Keratinocyte (primary cell): Measurements from ENCODE around the gene ARHGAP22. TPM values are rescaled to one million over a fixed set of nuclear protein-coding genes. Genes with fewer than 3 reads are reported as not detected.

Experiments
- DNase-seq: peaks from one replicate; pipeline ENCODE4 v3.0.0-alpha.2; 2011; ENCODE audit warnings: low read depth, missing footprints, low spot score
- FAIRE-seq: peaks from 2 replicates; lab custom pipeline; 2011; peaks lifted over from hg19 to GRCh38; lab: Jason Lieb, UNC
- H2AFZ ChIP-seq: 2 replicates; pipeline ENCODE4 v1.6.0; 2012; ENCODE audit warnings: low read length, control low read depth, inconsistent platforms; ENCODE audit not compliant: control insufficient read depth
- H3K27ac ChIP-seq: 2 replicates; pipeline ENCODE4 v1.5.1; 2011; ENCODE audit warnings: low read length; ENCODE audit not compliant: control insufficient read depth, insufficient read depth
- H3K27me3 ChIP-seq: 3 replicates; pipeline ENCODE4 v1.6.0; 2011; ENCODE audit warnings: low read length; ENCODE audit not compliant: control insufficient read depth, insufficient read depth; ENCODE audit errors: extremely low read depth
- H3K36me3 ChIP-seq, 2 experiments: 2 replicates in 1 of 2; 3 replicates in 1 of 2; pipeline ENCODE4 v1.5.1; 2011; ENCODE audit warnings: low read length in 2 of 2, mild to moderate bottlenecking in 1 of 2; ENCODE audit not compliant: control insufficient read depth in 2 of 2, insufficient read depth in 2 of 2; ENCODE audit errors: extremely low read depth in 1 of 2
- H3K4me1 ChIP-seq: 3 replicates; pipeline ENCODE4 v1.5.1; 2011; ENCODE audit warnings: low read length; ENCODE audit not compliant: control insufficient read depth, insufficient read depth; ENCODE audit errors: extremely low read depth
- H3K4me2 ChIP-seq: 3 replicates; pipeline ENCODE4 v1.6.0; 2011; ENCODE audit warnings: low read depth, low read length; ENCODE audit not compliant: control insufficient read depth, insufficient read depth; ENCODE audit errors: extremely low read depth
- H3K4me3 ChIP-seq, 3 experiments: fragments of 200-600 bp in 1 of 3; sonication (generic) in 1 of 3; 2 replicates in 2 of 3; 3 replicates in 1 of 3; pipeline ENCODE4 v1.5.1; 2011 to 2016; ENCODE audit warnings: low read length in 3 of 3, mild to moderate bottlenecking in 3 of 3, control low read depth in 2 of 3, inconsistent platforms in 1 of 3, low read depth in 1 of 3, mixed read lengths in 1 of 3, mixed run types in 1 of 3, moderate library complexity in 1 of 3; ENCODE audit not compliant: control insufficient read depth in 2 of 3, insufficient read depth in 2 of 3; ENCODE audit errors: extremely low read depth in 1 of 3
- H3K79me2 ChIP-seq: 2 replicates; pipeline ENCODE4 v1.6.0; 2012; ENCODE audit warnings: low read length; ENCODE audit not compliant: control insufficient read depth, insufficient read depth
- H3K9ac ChIP-seq: 3 replicates; pipeline ENCODE4 v1.6.0; 2011; ENCODE audit warnings: low read length; ENCODE audit not compliant: control insufficient read depth, insufficient read depth; ENCODE audit errors: extremely low read depth
- H3K9me1 ChIP-seq: 3 replicates; pipeline ENCODE4 v1.6.0; 2011; ENCODE audit warnings: low read length; ENCODE audit not compliant: control insufficient read depth, insufficient read depth; ENCODE audit errors: extremely low read depth
- H3K9me3 ChIP-seq: 2 replicates; pipeline ENCODE4 v1.5.1; 2012; ENCODE audit warnings: low read depth, low read length; ENCODE audit not compliant: control insufficient read depth
- H4K20me1 ChIP-seq: 3 replicates; pipeline ENCODE4 v1.6.0; 2011; ENCODE audit warnings: low read length; ENCODE audit not compliant: control insufficient read depth, insufficient read depth; ENCODE audit errors: extremely low read depth
- EZH2 ChIP-seq: IDR thresholded peaks from one replicate; pipeline ENCODE4 v1.6.1; 2012; ENCODE audit warnings: inconsistent platforms, mild to moderate bottlenecking, low read length, moderate library complexity
- dilution Hi-C: fragments of 300-500 bp; cut with MboI; formaldehyde crosslinking; loops from one replicate; pipeline ENCODE4 v1.7.0; 2020; ENCODE audit warnings: low sequenced_read_pairs; ENCODE audit not compliant: extremely low pct_ligation_motif_present
- polyA plus RNA-seq, 5 experiments: library from polyadenylated mRNA; depleted of rRNA in 3 of 5; stranded (reverse) in 3 of 5; stranded (forward) in 1 of 5; unstranded in 1 of 5; fragments of >200 nt; gene quantifications; 1 replicate in 1 of 5; 2 replicates in 3 of 5; 3 replicates in 1 of 5; pipeline versions ENCODE4 v1.2.1 to v1.2.3, GENCODE V29; 2011 to 2012; ENCODE audit warnings: missing spikeins in 2 of 5, low read depth in 1 of 5, low replicate concordance in 1 of 5
- TF ChIP-seq, protein P1 (sequence below), 3 experiments: IDR thresholded peaks in 1 of 3; conservative IDR thresholded peaks in 1 of 3; optimal IDR thresholded peaks in 1 of 3; 2 replicates in 2 of 3; 3 replicates in 1 of 3; pipeline versions ENCODE3 to v1.5.1; 2011; ENCODE audit warnings: low read length in 3 of 3, mild to moderate bottlenecking in 3 of 3, moderate library complexity in 2 of 3, control low read depth in 1 of 3, inconsistent platforms in 1 of 3; ENCODE audit not compliant: insufficient read depth in 2 of 3; ENCODE audit errors: extremely low read depth in 1 of 3

Gene ARHGAP22
- polyA plus RNA-seq, 1 donor (not counting 4 experiments of a cell fraction or from before 2014, with no cell fraction given), result 4.9 TPM

GRCh38 chr10:48568131-48568530 is 36.7 kb downstream of the ARHGAP22 start:
- FAIRE-seq, result no peak
- peaks cover 3% of the 10 kb centered on the region for H3K27me3 ChIP-seq
- no peaks in the 10 kb centered on the region for H3K9me3 ChIP-seq
- H3K79me2 ChIP-seq, result no peaks in the 10 kb centered on the region
- no peaks in the 10 kb centered on the region for H3K9me1 ChIP-seq
- DNase-seq, result no peak
- dilution Hi-C loops, result no loop called here
- no peak for TF ChIP-seq EZH2
- TF ChIP-seq, protein P1, sequence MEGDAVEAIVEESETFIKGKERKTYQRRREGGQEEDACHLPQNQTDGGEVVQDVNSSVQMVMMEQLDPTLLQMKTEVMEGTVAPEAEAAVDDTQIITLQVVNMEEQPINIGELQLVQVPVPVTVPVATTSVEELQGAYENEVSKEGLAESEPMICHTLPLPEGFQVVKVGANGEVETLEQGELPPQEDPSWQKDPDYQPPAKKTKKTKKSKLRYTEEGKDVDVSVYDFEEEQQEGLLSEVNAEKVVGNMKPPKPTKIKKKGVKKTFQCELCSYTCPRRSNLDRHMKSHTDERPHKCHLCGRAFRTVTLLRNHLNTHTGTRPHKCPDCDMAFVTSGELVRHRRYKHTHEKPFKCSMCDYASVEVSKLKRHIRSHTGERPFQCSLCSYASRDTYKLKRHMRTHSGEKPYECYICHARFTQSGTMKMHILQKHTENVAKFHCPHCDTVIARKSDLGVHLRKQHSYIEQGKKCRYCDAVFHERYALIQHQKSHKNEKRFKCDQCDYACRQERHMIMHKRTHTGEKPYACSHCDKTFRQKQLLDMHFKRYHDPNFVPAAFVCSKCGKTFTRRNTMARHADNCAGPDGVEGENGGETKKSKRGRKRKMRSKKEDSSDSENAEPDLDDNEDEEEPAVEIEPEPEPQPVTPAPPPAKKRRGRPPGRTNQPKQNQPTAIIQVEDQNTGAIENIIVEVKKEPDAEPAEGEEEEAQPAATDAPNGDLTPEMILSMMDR (optimal IDR thresholded peaks at IDR 0.05 in 1 of 3, IDR thresholded peaks at IDR 0.05 in 1 of 3, conservative IDR thresholded peaks at IDR 0.05 in 1 of 3; ENCODE audit: extremely low read depth in 1 of 3, insufficient read depth in 2 of 3, low read length in 3 of 3), result no peak
- H4K20me1 ChIP-seq, result no peaks in the 10 kb centered on the region
- no peak overlapping the region for H3K27ac ChIP-seq
- no peak overlapping the region for H3K4me2 ChIP-seq
- no peak overlapping the region for H3K9ac ChIP-seq
- H3K36me3 ChIP-seq, result no peaks in the 10 kb centered on the region
- no peak overlapping the region for H2AFZ ChIP-seq
- no peak overlapping the region for H3K4me3 ChIP-seq
- no peaks in the 10 kb centered on the region for H3K4me1 ChIP-seq

DNA sequence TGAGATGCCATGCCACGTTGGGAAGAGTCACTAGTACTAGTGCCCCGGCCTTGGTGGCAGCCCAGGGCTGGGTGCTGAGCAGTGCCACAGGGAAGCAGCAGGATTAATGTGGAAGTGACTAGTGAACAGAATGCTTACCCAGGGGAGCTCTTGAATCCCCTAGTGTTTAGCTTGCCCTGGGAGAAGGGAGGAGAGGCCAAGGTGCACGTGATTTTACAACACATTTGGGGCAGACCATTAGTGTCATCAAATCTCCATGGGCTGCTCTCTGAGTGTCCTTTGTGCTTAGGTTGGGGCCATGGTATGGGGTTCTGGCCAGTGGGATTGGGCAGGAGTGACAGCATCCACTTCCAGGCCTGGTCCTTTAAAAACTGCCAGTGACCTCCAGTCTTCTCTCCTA is 37.5 kb downstream of the ARHGAP22 start:
- H3K4me2 ChIP-seq, result no peak overlapping the region
- no peak for FAIRE-seq
- peaks cover 3% of the 10 kb centered on the region for H3K27me3 ChIP-seq
- no peaks in the 10 kb centered on the region for H4K20me1 ChIP-seq
- dilution Hi-C loops, result no loop called here
- no peak overlapping the region for H3K27ac ChIP-seq
- no peak overlapping the region for H3K4me3 ChIP-seq
- H3K36me3 ChIP-seq, result no peaks in the 10 kb centered on the region
- no peak for DNase-seq
- H3K9ac ChIP-seq, result no peak overlapping the region
- no peaks in the 10 kb centered on the region for H3K79me2 ChIP-seq
- no peaks in the 10 kb centered on the region for H3K4me1 ChIP-seq
- TF ChIP-seq, protein P1 (optimal IDR thresholded peaks at IDR 0.05 in 1 of 3, IDR thresholded peaks at IDR 0.05 in 1 of 3, conservative IDR thresholded peaks at IDR 0.05 in 1 of 3; ENCODE audit: extremely low read depth in 1 of 3, insufficient read depth in 2 of 3, low read length in 3 of 3), result no peak
- no peak for TF ChIP-seq EZH2
- H3K9me3 ChIP-seq, result no peaks in the 10 kb centered on the region
- H2AFZ ChIP-seq, result no peak overlapping the region
- H3K9me1 ChIP-seq, result no peaks in the 10 kb centered on the region
